ENCODE measurements around the gene TMA7B.
A peak's percentile ranks its signal among the peaks of the same experiment; 100 is the strongest.

Gene TMA7B

DNA sequence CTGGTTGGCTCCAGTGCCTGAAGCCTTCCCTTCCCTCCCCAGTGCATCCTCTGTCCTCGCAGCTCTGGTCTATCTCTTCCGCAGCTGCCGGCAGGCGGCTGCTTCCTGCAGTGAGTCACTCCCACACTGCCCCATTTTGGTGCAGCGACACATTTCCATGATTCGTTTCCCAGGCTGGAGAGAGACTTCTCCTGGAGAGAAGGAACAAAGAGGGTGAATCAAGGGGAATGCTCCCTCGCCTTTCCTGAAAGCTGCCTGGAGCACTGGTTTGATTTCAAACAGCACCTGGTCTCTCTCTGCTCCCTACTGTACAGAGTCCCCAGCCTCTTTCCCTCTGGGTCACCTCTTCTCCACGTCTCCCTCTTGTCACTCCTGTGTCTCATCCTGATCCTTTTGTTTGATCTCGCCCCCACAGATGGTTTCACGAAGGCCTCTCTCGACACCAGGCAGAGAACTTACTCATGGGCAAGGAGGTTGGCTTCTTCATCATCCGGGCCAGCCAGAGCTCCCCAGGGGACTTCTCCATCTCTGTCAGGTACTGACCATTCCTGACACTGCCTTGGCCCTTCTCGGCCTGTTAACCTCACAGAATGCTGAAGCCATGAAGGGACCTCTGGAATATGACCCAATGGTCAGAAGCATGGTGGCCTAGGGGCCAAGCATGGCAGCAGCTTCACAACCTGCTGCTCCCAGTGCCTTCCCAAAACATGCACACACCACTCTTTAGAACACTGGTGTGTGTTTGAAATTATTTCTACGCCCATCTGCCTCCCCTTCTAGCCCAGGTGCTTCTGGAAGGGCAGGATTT lies at the start of gene TMA7B:
Gene TMA7B, plus strand, starts transcription at position 758 of the 808 bp plus-strand sequence. CDS start 3,978 bp downstream, outside the sequence.
- no peak for DNase-seq

DNA sequence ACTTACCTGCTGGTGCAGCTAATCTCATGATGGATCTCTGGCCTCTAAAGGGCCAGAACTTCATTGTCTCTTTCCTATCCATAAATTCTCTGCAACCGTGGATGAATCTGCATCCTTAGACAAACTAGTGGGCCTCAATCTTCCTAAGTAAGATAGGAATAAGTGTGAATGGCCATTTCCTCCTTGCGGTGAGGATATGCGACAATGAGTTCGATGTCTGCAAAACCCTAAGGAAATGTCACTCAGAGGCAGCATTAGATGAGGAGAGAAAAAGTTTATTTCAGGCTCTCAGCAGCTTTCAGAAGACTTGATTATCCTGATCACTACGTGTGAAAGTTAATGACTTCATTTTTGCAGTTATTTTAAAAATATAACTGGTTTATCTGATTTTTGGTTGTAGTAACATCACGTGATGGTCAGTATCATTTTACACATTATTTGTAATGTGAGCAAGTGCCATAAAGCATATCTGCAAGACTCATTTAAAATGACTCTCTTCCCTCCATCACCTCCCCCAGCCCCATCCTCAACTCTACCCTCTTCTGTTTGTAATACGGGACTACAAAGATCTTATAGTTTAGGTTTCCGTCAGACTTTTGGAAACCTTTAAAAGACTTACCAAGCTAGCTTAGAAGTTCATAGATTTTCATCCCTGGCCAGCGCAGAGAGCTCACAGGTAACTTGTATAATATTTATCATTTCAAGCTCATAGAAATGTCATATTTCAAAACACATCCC lies 49.2 kb upstream of the TMA7B start:
- DNase-seq, result no peak

DNA sequence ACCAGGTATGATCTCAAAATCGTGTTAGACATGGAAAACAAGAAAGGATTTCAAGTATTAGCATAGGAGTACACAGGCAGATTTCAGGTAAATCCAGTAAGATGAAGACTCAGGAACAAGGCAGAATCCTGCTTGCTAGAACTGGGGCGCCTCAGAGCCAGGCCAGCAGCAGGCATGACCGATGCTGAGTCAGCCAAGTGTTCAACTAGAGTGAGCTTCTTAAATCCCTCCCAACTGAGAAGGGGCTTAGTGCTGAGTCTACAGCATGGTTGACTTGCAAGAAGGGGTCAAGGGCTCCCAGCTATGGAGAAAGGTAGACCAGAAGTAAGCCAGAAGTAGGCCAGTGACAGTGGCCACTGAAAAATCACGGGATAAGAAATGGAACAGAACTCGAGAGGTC lies 46.9 kb upstream of the TMA7B start:
- DNase-seq, result no peak

DNA sequence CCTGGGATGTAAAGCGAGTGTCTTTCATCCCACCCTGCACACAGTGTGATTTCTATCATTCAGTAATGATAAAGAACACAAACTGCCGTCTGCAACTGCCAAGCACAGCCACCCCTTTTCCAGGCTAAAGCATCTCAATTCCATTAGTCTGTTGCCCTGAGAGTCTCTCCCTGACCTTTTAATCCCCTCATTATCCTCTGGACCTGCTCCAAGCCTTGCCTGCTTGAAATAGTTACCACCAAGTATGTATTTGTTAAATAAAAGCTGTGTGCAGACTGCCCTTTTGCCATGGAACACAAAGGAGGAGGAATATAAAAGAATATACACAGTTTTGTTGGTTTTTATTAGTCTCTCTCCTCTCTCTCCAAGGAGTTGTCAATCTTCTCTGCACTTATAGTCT lies 46.3 kb upstream of the TMA7B start:
- peak in 1 of 2 experiments; percentile 45 for DNase-seq

DNA sequence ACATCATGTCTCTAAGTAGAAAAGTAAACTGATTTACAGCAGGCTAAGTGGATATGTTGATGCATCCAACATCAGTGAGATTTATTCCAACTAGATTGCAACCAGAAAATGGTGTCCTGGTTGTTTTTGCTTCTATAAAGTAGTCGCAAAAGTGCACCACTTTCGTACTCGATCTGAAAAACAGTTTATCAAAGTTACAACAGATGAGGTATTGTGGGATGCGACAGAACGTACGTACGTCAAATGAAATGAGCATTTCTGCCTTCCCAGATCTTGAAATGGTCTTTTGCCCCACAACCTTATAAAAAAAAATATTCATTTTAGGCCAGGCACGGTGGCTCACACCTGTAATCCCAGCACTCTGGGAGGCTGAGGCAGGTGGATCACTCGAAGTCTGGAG lies 45.6 kb upstream of the TMA7B start:
- no peak for DNase-seq

DNA sequence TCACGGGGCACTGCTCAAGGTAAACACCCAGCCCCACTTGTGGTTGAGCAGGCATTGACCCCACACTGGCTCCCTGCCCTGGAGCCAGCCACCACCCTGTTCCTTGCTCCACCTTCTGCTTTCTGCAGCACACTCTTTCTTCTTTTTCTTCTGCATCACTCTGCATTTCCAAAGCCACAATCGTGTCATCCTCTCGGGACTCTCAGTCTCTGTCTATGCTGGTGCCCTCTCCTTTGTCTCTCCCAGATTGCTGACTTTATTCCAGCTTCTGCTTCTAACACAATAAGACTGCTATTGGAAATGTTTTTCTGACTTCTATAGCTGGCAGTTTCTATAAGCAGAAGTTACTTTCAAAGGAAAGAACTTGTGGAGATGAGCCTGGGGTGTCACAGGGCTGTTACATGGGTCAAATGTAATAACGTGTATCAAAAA lies 44.9 kb upstream of the TMA7B start:
- DNase-seq, result no peak

DNA sequence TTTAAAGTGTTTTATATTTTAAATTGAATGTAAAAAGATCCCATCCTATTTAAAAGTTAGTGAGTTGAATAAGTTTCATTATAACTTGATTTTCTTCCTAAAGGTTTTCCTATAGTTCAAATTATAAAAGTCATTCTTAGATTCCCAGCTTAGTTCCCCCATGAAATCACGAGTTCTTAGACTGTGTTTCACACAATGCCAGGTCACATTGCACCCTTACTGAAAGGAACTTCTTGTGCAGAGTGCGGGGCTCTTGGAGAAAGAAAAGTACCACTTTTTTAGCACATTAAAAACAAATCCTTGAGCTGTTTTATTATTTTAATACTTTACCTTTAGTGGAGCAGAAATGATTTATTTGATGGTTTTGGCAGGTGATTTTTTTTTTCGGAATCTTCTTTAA lies 43.7 kb upstream of the TMA7B start:
- DNase-seq, result no peak

DNA sequence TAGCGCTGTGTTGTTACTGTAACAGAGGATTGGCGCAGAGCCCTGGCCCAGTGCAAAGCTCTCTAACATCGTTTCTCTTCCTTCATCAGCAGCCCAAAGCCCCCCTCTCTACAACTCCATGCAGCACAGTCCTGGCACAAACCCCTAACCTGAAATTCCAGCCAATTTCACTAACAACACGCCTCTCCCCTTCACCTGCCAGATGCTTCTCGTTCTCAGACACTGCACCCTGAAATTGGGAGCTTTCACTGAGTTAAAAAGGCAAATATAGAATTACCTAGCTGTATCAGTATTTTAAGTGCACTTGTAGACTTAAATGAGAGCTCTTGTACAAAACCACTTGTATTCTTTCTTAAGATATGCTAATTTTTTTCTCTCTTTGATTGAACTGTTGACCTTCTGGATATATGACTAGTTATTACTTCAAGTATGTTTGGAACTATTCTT lies 43.0 kb upstream of the TMA7B start:
- peak in 1 of 2 experiments; percentile 35 for DNase-seq

DNA sequence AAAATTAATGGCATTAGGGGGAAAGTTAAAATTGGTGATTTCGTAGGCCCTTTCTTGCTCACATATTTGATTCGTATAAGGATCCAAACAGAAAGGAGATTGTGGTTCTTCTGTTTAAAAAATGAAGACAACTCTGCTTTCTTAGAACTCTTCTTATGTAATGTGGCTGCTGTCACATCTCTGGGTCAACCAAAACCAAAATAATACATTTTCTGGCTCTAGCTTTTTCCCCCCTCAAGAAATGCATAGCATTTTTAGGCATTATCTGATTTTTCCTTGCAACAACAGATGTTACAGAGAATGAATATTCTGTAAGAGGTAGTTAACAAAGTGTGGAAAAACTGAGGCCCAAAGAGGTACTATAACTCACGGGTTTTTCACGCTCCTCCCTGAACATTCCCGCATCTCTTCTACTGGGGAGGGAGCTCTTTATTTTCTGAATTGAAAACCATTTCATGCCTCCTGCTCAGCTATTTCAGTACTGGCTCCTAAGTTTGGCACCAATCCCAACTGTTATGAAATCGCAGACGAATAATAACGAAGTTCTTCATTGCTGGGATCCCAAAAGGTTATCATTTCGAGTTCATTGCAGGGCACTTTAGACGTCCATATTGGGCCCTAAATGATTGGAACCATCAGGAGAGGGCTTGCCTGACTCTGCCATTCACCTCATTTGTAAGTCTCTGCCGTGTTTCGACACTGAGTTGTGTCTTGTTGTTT lies 42.3 kb upstream of the TMA7B start:
- DNase-seq, result no peak

DNA sequence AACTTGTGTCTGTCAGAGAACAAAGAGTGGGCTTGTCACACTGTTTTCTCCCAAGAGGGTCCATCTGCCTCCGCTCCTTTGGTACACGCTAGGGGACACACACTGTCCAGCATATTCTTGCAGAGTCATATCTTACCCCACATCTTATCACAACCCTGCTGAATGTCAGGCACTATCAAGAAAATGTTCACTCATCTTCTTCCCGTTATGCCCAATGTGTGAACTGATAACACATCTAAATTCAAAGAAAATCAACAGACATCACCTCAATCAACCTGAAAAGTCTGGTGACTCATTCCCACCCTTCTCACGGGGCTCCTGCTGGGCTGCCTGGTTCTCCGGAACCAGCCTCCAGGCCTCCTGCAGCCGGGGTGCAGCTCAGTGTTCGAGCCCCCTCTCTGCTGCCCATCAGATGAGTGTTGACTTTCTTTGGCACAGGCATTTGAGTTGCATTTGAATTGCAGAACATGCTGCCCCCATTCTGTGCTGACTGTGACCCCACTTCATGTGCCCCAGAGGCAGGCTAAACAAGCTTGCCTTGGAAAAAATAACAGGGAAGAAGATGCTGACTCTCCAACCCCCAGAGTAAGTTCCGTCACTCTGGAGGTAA lies 40.0 kb upstream of the TMA7B start:
- no peak for DNase-seq

DNA sequence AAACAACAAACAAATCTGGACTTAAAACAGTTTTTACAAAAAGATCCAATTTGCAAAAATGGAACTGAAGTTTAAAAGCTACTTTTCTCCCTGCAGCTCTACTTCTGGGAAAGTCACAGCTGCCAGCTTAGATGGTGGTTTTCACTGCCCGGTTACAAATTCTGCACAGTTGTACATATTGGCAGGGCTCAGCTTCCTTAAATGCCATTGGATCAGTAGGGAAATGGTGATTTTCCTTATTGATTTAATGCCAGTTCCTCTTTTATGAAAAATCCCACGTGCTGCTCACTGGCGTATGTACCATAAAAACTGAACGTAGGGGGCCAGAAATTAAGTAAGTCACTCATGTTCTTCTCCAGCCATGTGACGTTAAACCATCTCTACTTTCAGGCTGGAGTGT lies 36.5 kb upstream of the TMA7B start:
- DNase-seq, result no peak

DNA sequence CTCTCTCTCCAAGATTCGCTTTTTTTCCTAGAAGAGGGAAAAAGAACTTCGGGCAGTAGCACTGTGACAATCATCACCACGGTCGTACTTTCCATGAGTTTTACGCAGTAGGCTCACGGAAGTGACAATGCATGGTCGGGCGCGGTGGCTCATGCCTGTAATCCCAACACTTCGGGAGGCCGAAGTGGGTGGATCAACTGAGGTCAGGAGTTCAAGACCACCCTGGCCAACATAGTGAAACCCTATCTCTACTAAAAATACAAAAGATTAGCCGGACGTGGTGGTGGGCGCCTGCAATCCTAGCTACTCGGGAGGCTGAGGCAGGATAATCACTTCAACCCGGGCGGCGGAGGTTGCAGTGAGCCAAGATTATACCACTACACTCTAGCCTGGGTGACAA lies 35.9 kb upstream of the TMA7B start:
- DNase-seq, result no peak

DNA sequence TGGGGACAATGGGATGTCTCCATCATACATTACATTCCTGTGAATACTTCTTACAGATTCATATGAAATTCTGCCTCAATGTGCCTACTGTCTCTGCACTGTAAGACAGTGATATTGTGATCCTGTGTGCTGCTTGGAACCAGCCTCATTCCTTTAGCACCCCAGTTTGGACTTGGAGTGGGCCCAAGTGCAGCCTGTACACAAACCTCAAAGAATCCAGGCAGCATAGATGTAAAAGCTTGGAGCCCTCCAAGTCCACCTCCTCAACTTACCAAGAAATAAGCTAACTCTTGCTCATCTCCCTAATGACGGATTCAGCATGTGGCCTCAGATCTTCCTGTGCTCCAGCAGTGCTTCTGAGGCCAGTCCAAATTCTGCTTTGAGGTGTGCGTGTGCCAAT lies 34.9 kb upstream of the TMA7B start:
- no peak for DNase-seq

DNA sequence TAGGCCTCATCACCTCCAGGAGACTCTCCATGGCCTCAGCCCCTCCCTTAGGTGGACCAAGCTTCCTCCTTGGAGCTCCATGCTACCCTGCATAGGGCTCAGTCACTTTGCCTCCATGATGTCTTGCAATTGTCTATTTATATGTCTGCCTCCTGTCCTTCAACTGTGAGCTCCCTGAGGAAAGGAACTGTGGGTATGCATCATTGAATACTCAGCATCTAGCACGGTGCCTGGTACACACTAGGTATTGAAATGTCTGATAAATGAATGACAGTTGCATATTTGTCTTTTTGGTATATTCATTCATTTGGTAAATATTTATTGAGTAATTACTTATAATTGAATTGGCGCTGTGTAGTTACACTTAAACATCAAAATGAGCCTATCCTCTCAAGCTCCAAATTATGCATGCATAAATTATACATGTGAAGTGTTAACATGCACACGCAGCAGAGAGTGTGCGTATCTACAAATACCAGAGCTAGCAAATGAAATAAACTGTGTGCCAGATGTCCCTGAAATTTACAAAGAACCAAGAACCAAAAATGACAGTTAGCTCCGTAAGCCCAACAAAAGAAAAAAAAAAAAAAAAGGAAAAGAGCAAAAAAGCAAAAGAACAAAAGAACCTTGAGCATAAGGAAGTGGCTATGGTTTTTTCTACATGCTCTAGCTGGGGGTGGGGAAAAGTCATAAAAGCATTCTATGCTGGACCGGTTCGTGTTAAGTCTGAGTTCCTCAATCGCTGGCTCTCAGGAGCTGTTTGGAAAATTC lies 34.1 kb upstream of the TMA7B start:
- DNase-seq, result no peak

DNA sequence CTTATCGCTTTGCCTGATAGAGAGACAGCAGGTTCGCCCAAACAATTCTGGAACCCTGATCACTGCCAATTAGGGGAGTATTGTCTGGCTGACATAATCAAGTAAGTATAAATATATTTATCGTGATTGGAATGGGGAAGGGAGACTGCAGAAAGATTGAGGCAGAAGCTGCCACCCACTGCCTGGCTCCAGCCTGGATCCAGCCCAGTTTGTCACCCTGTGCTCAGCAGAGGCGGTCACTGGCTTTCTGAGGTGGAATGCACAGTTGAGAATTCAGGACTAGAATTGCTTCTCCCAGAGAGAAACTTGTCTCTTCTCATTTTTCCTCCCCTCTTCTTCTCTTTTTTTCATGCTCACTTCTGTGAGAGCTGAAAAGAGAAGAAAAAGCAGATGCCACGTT lies 33.4 kb upstream of the TMA7B start:
- no peak for DNase-seq

DNA sequence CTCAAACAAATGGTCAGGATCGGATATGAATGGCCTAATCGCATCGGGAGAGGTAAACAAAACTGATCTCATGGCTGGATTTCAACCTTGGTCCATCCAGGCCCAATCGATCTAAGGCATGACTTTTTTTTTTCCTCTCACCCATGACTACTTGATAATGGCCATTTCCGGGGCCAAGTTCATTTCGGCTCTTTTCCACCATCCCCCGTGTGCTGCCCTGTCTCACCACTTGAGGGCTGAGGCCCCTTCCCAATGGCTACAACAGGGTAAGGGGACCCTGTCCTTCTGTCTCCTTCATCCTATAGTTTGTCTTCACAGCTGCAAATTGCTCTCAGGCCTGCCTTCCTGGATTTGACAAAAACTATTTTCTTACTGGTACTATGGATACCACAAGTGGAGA lies 32.7 kb upstream of the TMA7B start:
- DNase-seq, result no peak

DNA sequence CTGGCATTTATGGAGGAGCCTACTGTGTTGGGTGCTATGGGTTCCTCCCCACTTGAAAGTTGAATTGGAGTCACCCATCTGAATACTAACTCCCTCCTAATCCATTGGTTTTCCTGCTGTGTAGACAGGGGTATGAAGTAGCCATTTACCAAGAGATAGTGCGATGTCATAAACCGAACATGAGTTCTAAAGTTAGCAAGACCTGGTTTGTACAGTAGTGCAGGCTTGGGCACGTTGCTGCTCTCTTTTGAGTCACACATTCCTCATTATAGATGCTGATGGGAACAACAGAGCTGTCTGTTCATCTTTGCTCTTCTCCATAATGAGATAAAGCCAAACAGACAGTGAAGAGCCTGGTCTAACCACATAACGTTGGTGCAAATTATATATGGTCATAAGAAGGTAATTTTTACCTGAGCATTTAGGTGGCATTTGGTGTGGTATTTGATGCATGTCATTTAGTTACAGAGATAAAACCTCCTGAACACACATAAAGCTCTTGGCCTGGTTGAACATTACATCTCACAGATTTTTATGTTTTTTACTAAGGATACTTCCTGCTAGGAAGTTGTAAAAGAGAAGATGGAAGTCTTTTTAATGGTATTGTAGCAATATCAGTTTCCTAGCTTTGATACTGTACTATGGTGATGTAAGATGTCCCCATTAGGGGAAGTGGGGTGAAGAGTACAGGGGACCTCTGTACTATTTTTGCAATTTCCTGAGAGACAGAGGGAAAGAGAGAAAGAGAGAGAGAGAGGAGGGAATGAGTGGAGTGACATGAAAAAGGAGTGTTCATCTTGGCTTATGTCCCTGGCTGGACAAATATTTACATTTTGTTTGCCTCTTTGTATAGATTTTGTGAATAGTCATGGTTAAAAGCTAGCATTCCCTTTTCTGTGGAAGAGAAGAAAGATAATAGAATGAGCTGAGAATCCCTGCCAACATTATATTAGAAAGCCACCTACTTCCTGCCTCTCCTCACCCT lies 31.4 kb upstream of the TMA7B start:
- DNase-seq, result no peak

DNA sequence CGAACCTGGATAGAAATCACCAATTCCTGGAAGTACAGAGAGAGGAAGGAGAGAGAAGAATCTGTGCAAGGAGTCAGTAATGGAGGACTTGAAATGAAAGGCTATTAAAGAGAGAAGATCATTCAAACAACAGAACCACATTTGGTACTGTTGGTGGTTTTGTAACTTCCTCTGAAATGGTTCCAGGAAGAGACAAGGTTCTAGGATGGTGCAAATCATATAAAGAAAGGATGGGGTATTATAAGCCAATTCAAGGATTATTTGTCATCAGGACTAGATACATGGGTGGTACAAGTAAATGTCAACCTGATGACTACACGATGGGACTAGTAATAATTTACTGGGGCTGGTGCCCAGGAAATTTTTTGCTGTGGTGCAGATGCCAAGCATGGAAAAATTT lies 28.9 kb upstream of the TMA7B start:
- no peak for DNase-seq

DNA sequence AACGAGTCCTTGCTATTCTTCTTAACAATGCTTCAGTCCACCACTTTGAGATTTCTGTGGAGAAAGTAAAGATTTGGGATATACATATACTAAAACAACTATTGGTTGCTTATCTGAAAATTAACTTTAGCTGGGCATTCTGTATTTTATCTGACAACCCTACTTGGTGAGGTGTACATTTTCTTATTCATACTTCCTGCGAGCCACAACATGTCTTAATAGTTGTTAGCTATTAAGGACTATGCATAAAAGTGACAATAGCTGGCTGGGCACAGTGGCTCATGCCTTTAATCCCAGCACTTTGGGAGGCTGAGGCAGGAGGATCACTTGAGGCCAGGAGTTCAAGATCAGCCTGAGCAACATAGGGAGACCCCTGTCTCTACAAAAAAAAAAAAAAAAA lies 28.0 kb upstream of the TMA7B start:
- DNase-seq, result no peak

DNA sequence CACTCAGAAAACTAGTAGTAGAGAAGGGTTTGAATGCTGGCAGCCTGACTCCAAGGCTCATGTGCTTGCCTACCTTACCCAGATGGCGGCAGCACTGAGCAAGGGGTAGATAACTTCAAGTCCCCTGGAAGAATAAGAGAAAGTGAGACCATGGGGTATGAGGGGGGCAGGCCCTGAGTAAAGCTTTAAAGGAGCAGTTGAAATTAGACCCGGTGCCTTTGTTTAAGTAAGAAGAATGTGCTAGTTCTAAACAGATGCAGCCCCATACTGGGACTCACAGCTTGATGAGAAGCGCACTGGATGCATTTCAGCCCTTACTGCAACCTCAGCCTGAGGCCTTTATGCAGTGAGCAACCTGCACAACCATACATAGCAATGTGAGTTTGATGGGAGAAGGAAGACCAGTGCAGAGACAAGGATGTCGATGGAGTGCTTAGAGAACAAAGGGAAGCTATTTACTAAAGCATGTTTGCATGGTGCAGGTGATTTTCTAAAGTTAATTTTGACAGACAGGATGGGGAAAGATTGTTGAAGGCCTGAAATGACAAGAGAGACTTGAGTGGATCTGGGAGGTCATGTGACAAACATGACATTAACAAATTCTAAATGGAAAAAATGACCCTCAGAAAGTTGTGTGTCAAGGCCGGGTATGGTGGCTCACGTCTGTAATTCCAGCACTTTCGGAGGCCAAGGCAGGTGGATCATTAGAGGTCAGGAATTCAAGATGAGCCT lies 27.1 kb upstream of the TMA7B start:
- peak in 1 of 2 experiments; percentile 21 for DNase-seq

Data from NCI-H524 (cell line).